Memory B cell (primary cell): ENCODE measurements around the gene RORB.

Source experiments
- ATAC-seq: fragments of 150-1000 bp; cut with Tn5 transposase; 2 replicates; pipeline ENCODE4 v1.10.0; 2021; ENCODE audit warnings: low read depth, mild to moderate bottlenecking, moderate library complexity
- DNase-seq, 2 donors: peaks; one replicate each; pipeline ENCODE4 v3.0.0; 2022; ENCODE audit warnings: low spot score in 2 of 2
- H3K27ac Mint-ChIP-seq: one replicate; pipeline ENCODE4 v1.8.0; 2022; ENCODE audit warnings: mild to moderate bottlenecking, moderate library complexity, mixed read lengths
- H3K27me3 Mint-ChIP-seq: one replicate; pipeline ENCODE4 v1.8.0; 2022; ENCODE audit warnings: mixed read lengths
- H3K36me3 Mint-ChIP-seq: one replicate; pipeline ENCODE4 v1.8.0; 2022; ENCODE audit warnings: mild to moderate bottlenecking, mixed read lengths
- H3K4me1 Mint-ChIP-seq: one replicate; pipeline ENCODE4 v1.8.0; 2022; ENCODE audit warnings: mixed read lengths
- H3K4me3 Mint-ChIP-seq: one replicate; pipeline ENCODE4 v1.8.0; 2022; ENCODE audit warnings: mild to moderate bottlenecking, moderate library complexity, mixed read lengths
- H3K9me3 Mint-ChIP-seq: one replicate; pipeline ENCODE4 v1.8.0; 2022; ENCODE audit warnings: mixed read lengths

Gene RORB

DNA sequence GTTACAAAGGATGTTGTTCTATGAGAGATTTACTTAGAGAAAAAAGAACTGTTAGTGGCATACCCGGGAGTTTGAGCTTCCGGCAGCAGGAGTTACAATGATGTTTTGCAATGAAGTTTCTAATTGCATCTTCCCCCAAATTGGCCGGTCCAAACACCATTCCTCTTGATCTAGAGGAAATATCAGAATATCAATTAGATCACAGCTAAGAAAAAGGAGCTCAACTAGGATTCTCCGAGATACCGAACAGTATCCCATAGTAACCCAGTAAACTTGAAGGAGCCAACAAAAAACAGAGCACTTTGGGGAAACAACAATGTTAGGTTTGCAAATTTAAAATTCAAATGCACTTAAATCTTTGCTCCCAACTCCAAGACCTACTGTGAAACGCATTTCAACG, 231.0 kb downstream of the RORB start:
- Mint-ChIP-seq H3K36me3 (no peaks in the 10 kb centered on the region), H3K27me3 (peaks cover 4% of the 10 kb centered on the region), H3K4me3 (no peak overlapping the region), H3K9me3 (no peaks in the 10 kb centered on the region), H3K4me1 (no peaks in the 10 kb centered on the region), H3K27ac (no peak overlapping the region)
- DNase-seq: no peak
- no peak for ATAC-seq

GRCh38 chr9:74729136-74729695, 232.1 kb downstream of the RORB start:
- Mint-ChIP-seq H3K27ac (no peak overlapping the region), H3K9me3 (no peaks in the 10 kb centered on the region), H3K36me3 (no peaks in the 10 kb centered on the region), H3K4me1 (no peaks in the 10 kb centered on the region), H3K27me3 (peaks cover 4% of the 10 kb centered on the region), H3K4me3 (no peak overlapping the region)
- no peak for DNase-seq
- no peak for ATAC-seq

DNA sequence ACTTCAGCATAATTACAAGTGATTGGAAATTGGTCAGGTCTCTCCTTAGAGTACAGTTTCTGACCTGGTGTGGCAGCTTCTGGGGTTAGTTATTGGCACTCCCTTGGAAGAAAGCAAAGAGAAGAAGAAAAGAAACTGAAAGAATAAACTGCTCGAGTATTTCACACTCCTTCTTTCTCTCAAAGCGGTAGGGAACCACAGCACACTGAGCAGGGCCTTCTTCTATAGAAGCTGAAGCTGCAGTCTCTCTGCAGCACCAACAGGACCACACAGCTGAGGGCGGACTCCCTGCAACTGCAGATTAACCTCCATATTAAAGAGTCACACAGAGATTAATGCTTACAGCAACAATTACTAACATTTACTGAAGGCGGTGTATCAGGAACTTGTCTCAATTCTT, 238.6 kb downstream of the RORB start:
- Mint-ChIP-seq H3K9me3 (no peaks in the 10 kb centered on the region), H3K4me1 (no peaks in the 10 kb centered on the region), H3K27me3 (peaks cover 4% of the 10 kb centered on the region), H3K27ac (no peak overlapping the region), H3K4me3 (no peak overlapping the region), H3K36me3 (no peaks in the 10 kb centered on the region)
- ATAC-seq: no peak
- no peak for DNase-seq

DNA sequence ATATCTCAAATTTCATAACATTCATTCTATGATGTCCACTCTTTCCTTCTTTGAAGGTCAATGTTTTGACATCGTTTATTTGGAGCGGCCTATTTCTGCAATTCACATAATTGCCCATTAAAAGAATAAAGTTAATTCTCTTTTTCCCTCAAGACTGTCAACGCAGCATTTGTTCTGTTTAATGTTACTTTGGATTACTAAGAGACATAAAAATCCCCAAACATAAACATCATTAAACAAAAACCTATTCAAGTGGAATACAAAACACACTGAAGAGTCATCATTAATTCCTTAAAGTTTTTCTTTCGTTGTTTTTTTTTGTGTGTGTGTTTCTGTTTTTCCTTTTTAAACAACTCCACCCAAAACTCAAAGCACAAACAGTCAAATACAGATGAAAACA, 239.5 kb downstream of the RORB start:
- Mint-ChIP-seq H3K4me1 (no peaks in the 10 kb centered on the region), H3K27me3 (peaks cover 4% of the 10 kb centered on the region), H3K9me3 (no peaks in the 10 kb centered on the region), H3K27ac (no peak overlapping the region), H3K36me3 (no peaks in the 10 kb centered on the region), H3K4me3 (no peak overlapping the region)
- DNase-seq (no peak), ATAC-seq (no peak)

- ATAC-seq (no peak), DNase-seq (no peak)
- Mint-ChIP-seq H3K9me3 (no peaks in the 10 kb centered on the region), H3K36me3 (peaks cover 2% of the 10 kb centered on the region), H3K4me1 (no peaks in the 10 kb centered on the region), H3K27ac (no peak overlapping the region), H3K4me3 (no peak overlapping the region), H3K27me3 (peaks cover 17% of the 10 kb centered on the region)
Measured at GRCh38 chr9:74742191-74742790, 245.2 kb downstream of the RORB start.
